ENCODE data around the gene EHD1.

DNA sequence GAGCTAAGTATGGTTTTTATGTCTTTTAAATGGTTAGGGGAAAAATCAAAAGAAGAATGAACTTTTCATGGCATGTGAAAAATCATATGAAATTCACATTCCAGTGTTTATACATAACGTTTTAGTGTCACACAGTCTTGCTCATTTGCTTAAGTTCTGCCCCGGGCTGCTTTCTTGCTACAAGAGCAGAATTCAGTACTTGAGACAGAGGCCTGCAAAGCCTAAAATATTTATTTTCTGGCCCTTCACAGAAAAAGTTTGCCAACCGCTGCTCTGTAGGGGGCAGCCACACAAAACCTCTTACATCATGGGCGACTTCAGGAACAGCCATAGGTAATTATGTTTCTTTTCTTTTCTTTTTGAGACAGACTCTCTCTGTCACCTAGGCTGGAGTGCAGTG, 39.6 kb upstream of the EHD1 start:
- TF ChIP-seq, protein P1, sequence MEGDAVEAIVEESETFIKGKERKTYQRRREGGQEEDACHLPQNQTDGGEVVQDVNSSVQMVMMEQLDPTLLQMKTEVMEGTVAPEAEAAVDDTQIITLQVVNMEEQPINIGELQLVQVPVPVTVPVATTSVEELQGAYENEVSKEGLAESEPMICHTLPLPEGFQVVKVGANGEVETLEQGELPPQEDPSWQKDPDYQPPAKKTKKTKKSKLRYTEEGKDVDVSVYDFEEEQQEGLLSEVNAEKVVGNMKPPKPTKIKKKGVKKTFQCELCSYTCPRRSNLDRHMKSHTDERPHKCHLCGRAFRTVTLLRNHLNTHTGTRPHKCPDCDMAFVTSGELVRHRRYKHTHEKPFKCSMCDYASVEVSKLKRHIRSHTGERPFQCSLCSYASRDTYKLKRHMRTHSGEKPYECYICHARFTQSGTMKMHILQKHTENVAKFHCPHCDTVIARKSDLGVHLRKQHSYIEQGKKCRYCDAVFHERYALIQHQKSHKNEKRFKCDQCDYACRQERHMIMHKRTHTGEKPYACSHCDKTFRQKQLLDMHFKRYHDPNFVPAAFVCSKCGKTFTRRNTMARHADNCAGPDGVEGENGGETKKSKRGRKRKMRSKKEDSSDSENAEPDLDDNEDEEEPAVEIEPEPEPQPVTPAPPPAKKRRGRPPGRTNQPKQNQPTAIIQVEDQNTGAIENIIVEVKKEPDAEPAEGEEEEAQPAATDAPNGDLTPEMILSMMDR (conservative IDR thresholded peaks at IDR 0.05; ENCODE audit: low read depth, low read length), result peak; percentile 60
- no peak for TF ChIP-seq EZH2phosphoT487 (IDR thresholded peaks at IDR 0.05; ENCODE audit: borderline replicate concordance, low read length)
